ENCODE results near the gene OR1L4.

OR1L4 gene

DNA sequence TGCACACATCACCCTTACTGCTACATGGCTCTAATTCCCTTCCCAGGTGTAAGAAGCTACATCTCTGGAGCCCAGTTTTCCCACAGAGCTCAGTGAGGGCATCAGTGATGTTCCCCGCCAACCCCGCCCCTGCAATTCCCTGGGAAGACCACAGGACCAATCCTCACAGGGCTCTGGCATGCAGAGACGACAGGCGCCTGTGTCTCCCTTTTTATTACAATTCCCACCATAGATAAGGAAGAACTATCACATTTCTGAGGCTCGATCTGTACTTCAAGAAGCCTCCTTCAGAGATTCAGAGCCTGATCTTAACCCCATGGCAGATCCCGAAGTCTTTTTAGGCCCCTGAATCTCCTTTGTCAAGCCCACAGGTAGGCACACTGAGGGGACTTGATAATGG, 18.2 kb downstream of the OR1L4 start, which contains the start of gene OR1L6:
TSS of gene OR1L6 (plus strand) at position 301 of the 400 bp plus-strand sequence. CDS start 7,545 bp downstream, outside the sequence.
- TF ChIP-seq SIN3A (IDR thresholded peaks at IDR 0.05; ENCODE audit: borderline replicate concordance, insufficient read depth, low read length) (no peak), POLR2AphosphoS5 (IDR thresholded peaks at IDR 0.05; ENCODE audit: low read depth, low read length) (no peak), FOXP2 (optimal IDR thresholded peaks at IDR 0.05; ENCODE audit: borderline replicate concordance, extremely low read depth, extremely low read length, insufficient read depth) (no peak), TAF1 (IDR thresholded peaks at IDR 0.05; ENCODE audit: borderline replicate concordance, insufficient read depth, low read length) (no peak)
- TF ChIP-seq, protein P1, sequence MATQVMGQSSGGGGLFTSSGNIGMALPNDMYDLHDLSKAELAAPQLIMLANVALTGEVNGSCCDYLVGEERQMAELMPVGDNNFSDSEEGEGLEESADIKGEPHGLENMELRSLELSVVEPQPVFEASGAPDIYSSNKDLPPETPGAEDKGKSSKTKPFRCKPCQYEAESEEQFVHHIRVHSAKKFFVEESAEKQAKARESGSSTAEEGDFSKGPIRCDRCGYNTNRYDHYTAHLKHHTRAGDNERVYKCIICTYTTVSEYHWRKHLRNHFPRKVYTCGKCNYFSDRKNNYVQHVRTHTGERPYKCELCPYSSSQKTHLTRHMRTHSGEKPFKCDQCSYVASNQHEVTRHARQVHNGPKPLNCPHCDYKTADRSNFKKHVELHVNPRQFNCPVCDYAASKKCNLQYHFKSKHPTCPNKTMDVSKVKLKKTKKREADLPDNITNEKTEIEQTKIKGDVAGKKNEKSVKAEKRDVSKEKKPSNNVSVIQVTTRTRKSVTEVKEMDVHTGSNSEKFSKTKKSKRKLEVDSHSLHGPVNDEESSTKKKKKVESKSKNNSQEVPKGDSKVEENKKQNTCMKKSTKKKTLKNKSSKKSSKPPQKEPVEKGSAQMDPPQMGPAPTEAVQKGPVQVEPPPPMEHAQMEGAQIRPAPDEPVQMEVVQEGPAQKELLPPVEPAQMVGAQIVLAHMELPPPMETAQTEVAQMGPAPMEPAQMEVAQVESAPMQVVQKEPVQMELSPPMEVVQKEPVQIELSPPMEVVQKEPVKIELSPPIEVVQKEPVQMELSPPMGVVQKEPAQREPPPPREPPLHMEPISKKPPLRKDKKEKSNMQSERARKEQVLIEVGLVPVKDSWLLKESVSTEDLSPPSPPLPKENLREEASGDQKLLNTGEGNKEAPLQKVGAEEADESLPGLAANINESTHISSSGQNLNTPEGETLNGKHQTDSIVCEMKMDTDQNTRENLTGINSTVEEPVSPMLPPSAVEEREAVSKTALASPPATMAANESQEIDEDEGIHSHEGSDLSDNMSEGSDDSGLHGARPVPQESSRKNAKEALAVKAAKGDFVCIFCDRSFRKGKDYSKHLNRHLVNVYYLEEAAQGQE (IDR thresholded peaks at IDR 0.05; ENCODE audit: insufficient read depth in 1 of 2, low read depth in 2 of 2, low read length in 2 of 2) = no peak

DNA sequence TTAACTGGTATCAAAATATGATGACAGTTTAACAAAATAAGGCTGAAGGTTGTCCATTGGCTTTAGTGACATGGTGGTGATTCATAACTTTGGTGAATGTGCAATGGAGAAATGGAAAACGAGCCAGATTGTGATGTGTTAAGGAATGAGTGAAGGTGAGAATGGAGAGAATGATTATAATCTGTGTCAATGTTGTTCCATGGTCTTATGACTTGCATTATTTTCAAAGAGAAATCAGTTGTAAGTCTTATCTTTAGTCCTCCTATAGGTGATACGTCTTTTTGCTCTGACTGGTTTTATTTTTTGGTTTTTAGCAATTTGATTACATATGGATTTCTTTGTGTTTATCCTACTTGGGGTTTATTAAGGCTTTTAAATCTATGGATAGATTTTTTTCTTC, 31.0 kb downstream of the OR1L4 start:
- TF ChIP-seq TAF1 (IDR thresholded peaks at IDR 0.05; ENCODE audit: borderline replicate concordance, insufficient read depth, low read length) (no peak), FOXP2 (optimal IDR thresholded peaks at IDR 0.05; ENCODE audit: borderline replicate concordance, extremely low read depth, extremely low read length, insufficient read depth) (no peak), POLR2AphosphoS5 (IDR thresholded peaks at IDR 0.05; ENCODE audit: low read depth, low read length) (no peak), SIN3A (IDR thresholded peaks at IDR 0.05; ENCODE audit: borderline replicate concordance, insufficient read depth, low read length) (no peak)
- TF ChIP-seq, protein P1 (IDR thresholded peaks at IDR 0.05; ENCODE audit: insufficient read depth in 1 of 2, low read depth in 2 of 2, low read length in 2 of 2) = no peak

DNA sequence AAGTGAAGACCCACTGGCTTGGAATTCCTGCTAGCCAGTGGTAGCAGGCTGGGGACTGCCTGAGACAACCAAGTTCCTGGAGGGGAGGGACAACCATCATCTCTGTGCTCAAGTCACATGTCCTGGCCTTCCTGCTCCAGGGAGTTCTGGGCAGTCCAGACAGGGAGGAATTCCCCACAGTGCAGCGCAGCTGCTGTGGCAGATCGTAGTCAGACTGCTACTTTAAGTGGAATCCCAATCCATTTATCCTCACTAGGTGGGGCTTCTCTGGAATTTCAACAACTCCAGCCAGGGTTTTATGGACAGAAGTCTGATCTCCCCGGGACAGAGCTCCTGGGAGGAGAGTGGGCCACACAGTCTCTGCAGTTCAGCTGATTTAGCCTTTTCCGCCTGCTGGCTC, 44.0 kb downstream of the OR1L4 start:
- TF ChIP-seq FOXP2 (optimal IDR thresholded peaks at IDR 0.05; ENCODE audit: borderline replicate concordance, extremely low read depth, extremely low read length, insufficient read depth) = no peak
- no peak for TF ChIP-seq TAF1 (IDR thresholded peaks at IDR 0.05; ENCODE audit: borderline replicate concordance, insufficient read depth, low read length)
- TF ChIP-seq, protein P1 (IDR thresholded peaks at IDR 0.05; ENCODE audit: insufficient read depth in 1 of 2, low read depth in 2 of 2, low read length in 2 of 2) = no peak
- no peak for TF ChIP-seq POLR2AphosphoS5 (IDR thresholded peaks at IDR 0.05; ENCODE audit: low read depth, low read length)
- no peak for TF ChIP-seq SIN3A (IDR thresholded peaks at IDR 0.05; ENCODE audit: borderline replicate concordance, insufficient read depth, low read length)
